Stimulated activated CD8-positive, alpha-beta memory T cell treated with anti-CD3 and anti-CD28 coated beads, Interleukin-2, amount 100 ng/mL, for 48 hours (primary cell): ENCODE measurements around the gene NDUFC1.
"Not testable (repeated sequence)": the region's sequence is repeated elsewhere in the genome, so short reads cannot be mapped to it uniquely, and the experiment has no call there.

Source experiments
- DNase-seq, 2 donors: peaks; one replicate each; pipeline ENCODE4 v3.0.0-alpha.2; 2020; ENCODE audit warnings: low read depth in 2 of 2

Gene NDUFC1

GRCh38 chr4:139299536-139299935 lies 2.7 kb downstream of the NDUFC1 start:
- DNase-seq = no peak

GRCh38 chr4:139297001-139297410 lies 5.3 kb downstream of the NDUFC1 start:
- DNase-seq = no peak

- no peak for DNase-seq
Observed at GRCh38 chr4:139295942-139296299, 6.4 kb downstream of the NDUFC1 start.

- DNase-seq = peak; percentile 98 to 99
Observed at GRCh38 chr4:139295206-139295941, 6.9 kb downstream of the NDUFC1 start.

- no peak for DNase-seq
Observed at GRCh38 chr4:139286186-139286698, 16.0 kb downstream of the NDUFC1 start.

GRCh38 chr4:139282721-139283075 lies 19.6 kb downstream of the NDUFC1 start:
- DNase-seq = no peak

GRCh38 chr4:139282065-139282720 lies 20.1 kb downstream of the NDUFC1 start:
- DNase-seq = no peak

- peak in 1 of 2 donors; percentile 21 for DNase-seq
Observed at GRCh38 chr4:139279760-139280620, 22.3 kb downstream of the NDUFC1 start, which contains the start of gene MGARP. MGARP (minus strand) TSS chr4:139280225; CDS start chr4:139280158, 67 bp downstream.

GRCh38 chr4:139278912-139279759 lies 23.1 kb downstream of the NDUFC1 start:
- no peak for DNase-seq

GRCh38 chr4:139278485-139278884 lies 23.8 kb downstream of the NDUFC1 start:
- DNase-seq = no peak

GRCh38 chr4:139275281-139275735 lies 27.0 kb downstream of the NDUFC1 start:
- DNase-seq = no peak

GRCh38 chr4:139274790-139275189 lies 27.5 kb downstream of the NDUFC1 start:
- no peak for DNase-seq

- no peak for DNase-seq
Observed at GRCh38 chr4:139273835-139274234, 28.4 kb downstream of the NDUFC1 start.

- no peak for DNase-seq
Observed at GRCh38 chr4:139267301-139267700, 35.0 kb downstream of the NDUFC1 start.

- peak; percentile 77 to 78 for DNase-seq
Observed at GRCh38 chr4:139266583-139267257, 35.6 kb downstream of the NDUFC1 start.

GRCh38 chr4:139266208-139266582 lies 36.1 kb downstream of the NDUFC1 start:
- DNase-seq = no peak

GRCh38 chr4:139265654-139266053 lies 36.6 kb downstream of the NDUFC1 start:
- no peak for DNase-seq

- no peak for DNase-seq
Observed at GRCh38 chr4:139256349-139256748, 45.9 kb downstream of the NDUFC1 start.

GRCh38 chr4:139255581-139255980 lies 46.7 kb downstream of the NDUFC1 start:
- not testable (repeated sequence) for DNase-seq

- no peak for DNase-seq
Observed at GRCh38 chr4:139253713-139254112, 48.6 kb downstream of the NDUFC1 start.

- no peak for DNase-seq
Observed at GRCh38 chr4:139253046-139253445, 49.2 kb downstream of the NDUFC1 start.
